ENCODE data around the gene AK3.

Gene AK3

GRCh38 chr9:4691795-4692194 lies 49.2 kb downstream of the AK3 start:
- no peak overlapping the region for H3K27ac ChIP-seq

GRCh38 chr9:4690144-4690543 lies 50.9 kb downstream of the AK3 start:
- Histone ChIP-seq H3K27ac (no peak overlapping the region), H2AFZ (no peak overlapping the region), H3K4me2 (ENCODE audit: low read length) (no peak overlapping the region), H3K9ac (no peak overlapping the region), H3K27me3 (ENCODE audit: control insufficient read depth, insufficient read depth, low read length) (no peaks in the 10 kb centered on the region), H3K9me3 (ENCODE audit: control insufficient read depth, low read length) (no peaks in the 10 kb centered on the region), H3K79me2 (no peaks in the 10 kb centered on the region), H3K4me1 (no peaks in the 10 kb centered on the region), H3K4me3 (ENCODE audit: low read depth, low read length) (no peak overlapping the region), H3K36me3 (ENCODE audit: control insufficient read depth, insufficient read depth, low read length) (no peaks in the 10 kb centered on the region)
- no peak for TF ChIP-seq CTCF (IDR thresholded peaks at IDR 0.05)

More at GRCh38 chr9:4691795-4692194, 49.2 kb downstream of the AK3 start:
- Histone ChIP-seq H2AFZ (no peak overlapping the region), H3K79me2 (no peaks in the 10 kb centered on the region), H3K9ac (no peak overlapping the region), H3K27me3 (ENCODE audit: control insufficient read depth, insufficient read depth, low read length) (no peaks in the 10 kb centered on the region), H3K9me3 (ENCODE audit: control insufficient read depth, low read length) (no peaks in the 10 kb centered on the region), H3K4me1 (no peaks in the 10 kb centered on the region), H3K36me3 (ENCODE audit: control insufficient read depth, insufficient read depth, low read length) (no peaks in the 10 kb centered on the region), H3K4me2 (ENCODE audit: low read length) (no peak overlapping the region), H3K4me3 (ENCODE audit: low read depth, low read length) (no peak overlapping the region)
- no peak for TF ChIP-seq CTCF (IDR thresholded peaks at IDR 0.05)

- H3K4me2 ChIP-seq (ENCODE audit: low read length) = no peak overlapping the region
- H3K4me1 ChIP-seq = no peaks in the 10 kb centered on the region
- no peak overlapping the region for H3K27ac ChIP-seq
- no peak overlapping the region for H3K9ac ChIP-seq
- H3K79me2 ChIP-seq = no peaks in the 10 kb centered on the region
- H3K9me3 ChIP-seq (ENCODE audit: control insufficient read depth, low read length) = no peaks in the 10 kb centered on the region
- no peak overlapping the region for H2AFZ ChIP-seq
- H3K36me3 ChIP-seq (ENCODE audit: control insufficient read depth, insufficient read depth, low read length) = no peaks in the 10 kb centered on the region
- no peaks in the 10 kb centered on the region for H3K27me3 ChIP-seq (ENCODE audit: control insufficient read depth, insufficient read depth, low read length)
- no peak overlapping the region for H3K4me3 ChIP-seq (ENCODE audit: low read depth, low read length)
- TF ChIP-seq CTCF (IDR thresholded peaks at IDR 0.05) = no peak
Measured at GRCh38 chr9:4689687-4690104, 51.3 kb downstream of the AK3 start.

GRCh38 chr9:4689021-4689420 lies 52.0 kb downstream of the AK3 start:
- no peak overlapping the region for H3K4me3 ChIP-seq (ENCODE audit: low read depth, low read length)
- no peak for TF ChIP-seq CTCF (IDR thresholded peaks at IDR 0.05)
- H3K9ac ChIP-seq = no peak overlapping the region
- no peak overlapping the region for H3K27ac ChIP-seq
- no peak overlapping the region for H3K4me2 ChIP-seq (ENCODE audit: low read length)
- H3K9me3 ChIP-seq (ENCODE audit: control insufficient read depth, low read length) = no peaks in the 10 kb centered on the region
- H3K4me1 ChIP-seq = no peaks in the 10 kb centered on the region
- no peak overlapping the region for H2AFZ ChIP-seq
- no peaks in the 10 kb centered on the region for H3K27me3 ChIP-seq (ENCODE audit: control insufficient read depth, insufficient read depth, low read length)
- no peaks in the 10 kb centered on the region for H3K79me2 ChIP-seq
- H3K36me3 ChIP-seq (ENCODE audit: control insufficient read depth, insufficient read depth, low read length) = no peaks in the 10 kb centered on the region

GRCh38 chr9:4686584-4686983 lies 54.4 kb downstream of the AK3 start:
- no peak overlapping the region for H3K27ac ChIP-seq
- H3K4me2 ChIP-seq (ENCODE audit: low read length) = no peak overlapping the region
- TF ChIP-seq CTCF (IDR thresholded peaks at IDR 0.05) = no peak
- no peak overlapping the region for H3K4me3 ChIP-seq (ENCODE audit: low read depth, low read length)
- no peaks in the 10 kb centered on the region for H3K27me3 ChIP-seq (ENCODE audit: control insufficient read depth, insufficient read depth, low read length)
- no peak overlapping the region for H2AFZ ChIP-seq
- no peaks in the 10 kb centered on the region for H3K36me3 ChIP-seq (ENCODE audit: control insufficient read depth, insufficient read depth, low read length)
- no peaks in the 10 kb centered on the region for H3K79me2 ChIP-seq
- H3K4me1 ChIP-seq = no peaks in the 10 kb centered on the region
- H3K9me3 ChIP-seq (ENCODE audit: control insufficient read depth, low read length) = no peaks in the 10 kb centered on the region
- H3K9ac ChIP-seq = no peak overlapping the region

Data from parathyroid adenoma (tissue), 2 donors.